ENCODE data around the gene POLR1A. TPM values are rescaled to one million over a fixed set of nuclear protein-coding genes. Genes with fewer than 3 reads are reported as not detected.

Gene POLR1A
- total RNA-seq, 1 experiment from 2014 or later, result 62.7 TPM

GRCh38 chr2:86027196-86027921 is 78.3 kb downstream of the POLR1A start:
- Histone ChIP-seq H3K79me1 (ENCODE audit: insufficient read depth, low read depth, low read length, poor library complexity, severe bottlenecking) (no peaks in the 10 kb centered on the region), H2BK120ac (ENCODE audit: low read depth, low read length, poor library complexity, severe bottlenecking) (no peak overlapping the region), H2BK5ac (ENCODE audit: insufficient read length, low read length) (no peak overlapping the region), H3K4me2 (ENCODE audit: insufficient read depth, insufficient read length, low read length) (no peak overlapping the region), H3K79me2 (ENCODE audit: insufficient read depth, low read length) (no peaks in the 10 kb centered on the region), H2AFZ (ENCODE audit: low read length) (no peak overlapping the region), H3K9ac (ENCODE audit: extremely low read depth, insufficient read length, low read length) (no peak overlapping the region), H2BK20ac (ENCODE audit: low read depth, low read length, poor library complexity, severe bottlenecking) (no peak overlapping the region), H3K56ac (ENCODE audit: insufficient read length, low read depth, low read length) (no peak overlapping the region), H4K20me1 (ENCODE audit: control insufficient read depth, insufficient read depth, insufficient read length) (no peaks in the 10 kb centered on the region), H4K8ac (replicated peaks; ENCODE audit: insufficient read length, low read depth, low read length) (no peak overlapping the region), H3K23me2 (ENCODE audit: insufficient read length, low read depth, low read length, poor library complexity, severe bottlenecking) (no peaks in the 10 kb centered on the region), H3K23ac (ENCODE audit: insufficient read length, low read depth, low read length) (no peak overlapping the region), H3K4ac (ENCODE audit: low read depth, low read length) (no peak overlapping the region), H2BK15ac (ENCODE audit: low read depth, low read length) (no peak overlapping the region), H3K4me1 (ENCODE audit: insufficient read depth, low read length) (no peaks in the 10 kb centered on the region), H2BK12ac (ENCODE audit: insufficient read length, low read depth, low read length) (no peak overlapping the region), H3T11ph (ENCODE audit: low read length) (no peak overlapping the region), H2AK5ac (ENCODE audit: insufficient read length, low read length) (no peak overlapping the region), H3K27me3 (ENCODE audit: insufficient read depth, low read length) (no peaks in the 10 kb centered on the region), H3K27ac (ENCODE audit: insufficient read length, low read depth, low read length) (no peak overlapping the region), H3K18ac (ENCODE audit: insufficient read length, low read depth, low read length) (no peak overlapping the region), H4K5ac (ENCODE audit: insufficient read length, low read depth, low read length) (no peak overlapping the region), H3K9me3 (ENCODE audit: control insufficient read depth, low read depth, low read length) (no peaks in the 10 kb centered on the region), H3K14ac (ENCODE audit: insufficient read depth, low read length) (no peak overlapping the region), H4K91ac (ENCODE audit: insufficient read length, low read depth, low read length) (no peak overlapping the region)
- H3K9me3 Mint-ChIP-seq, result no peaks in the 10 kb centered on the region; a peak in 1 of 5 replicates
- no peak for TF ChIP-seq CTCF (conservative IDR thresholded peaks at IDR 0.05)
- no peak overlapping the region for H3K27ac Mint-ChIP-seq
- H3K36me3 Mint-ChIP-seq (ENCODE audit: insufficient read depth in 1 of 3, low read depth in 3 of 3), result peaks cover 33 to 81% (median 73%) of the 10 kb centered on the region in 3 experiments; a peak in 6 of 7 replicates
- no peaks in the 10 kb centered on the region for H3K27me3 Mint-ChIP-seq (ENCODE audit: low read depth)
- H3K4me3 Mint-ChIP-seq, result no peak overlapping the region
- DNase-seq, result no peak
- WGBS (ENCODE audit: extremely low coverage, insufficient read length, low lambda C conversion rate), result no CpG with 5 or more reads among the region's 17 CpGs
- no peaks in the 10 kb centered on the region for H3K4me1 Mint-ChIP-seq
